ENCODE results near the gene SAMD11.

The SAMD11 gene

GRCh38 chr1:969260-969855 lies 45.6 kb downstream of the SAMD11 start:
- H3K4me2 ChIP-seq = no peak overlapping the region
- H4K20me1 ChIP-seq = peaks cover 0 to 40% (median 10%) of the 10 kb centered on the region in 11 experiments; a peak in 12 of 22 replicates
- no peak for TF ChIP-seq Cebpa-rat (IDR thresholded peaks at IDR 0.05)
- no peak overlapping the region for H3K4me3 ChIP-seq
- peaks cover 19 to 30% (median 21%) of the 10 kb centered on the region in 10 experiments for H3K4me1 ChIP-seq
- H3K9ac ChIP-seq = no peak overlapping the region
- peaks cover 0 to 9% (median 5%) of the 10 kb centered on the region in 11 experiments; a peak in 9 of 22 replicates for H3K36me3 ChIP-seq
- no peaks in the 10 kb centered on the region for H3K9me3 ChIP-seq (replicated peaks in 1 of 11)
- peaks cover 26 to 69% (median 51%) of the 10 kb centered on the region in 11 experiments for H3K27me3 ChIP-seq
- no peak overlapping the region for H3K27ac ChIP-seq

- Histone ChIP-seq H3K4me1 (peaks cover 20 to 28% (median 22%) of the 10 kb centered on the region in 10 experiments), H3K36me3 (peaks cover 0 to 3% (median 0%) of the 10 kb centered on the region in 11 experiments; a peak in 6 of 22 replicates), H3K4me3 (no peak overlapping the region), H3K27ac (no peak overlapping the region), H3K4me2 (no peak overlapping the region), H3K27me3 (peaks cover 30 to 79% (median 61%) of the 10 kb centered on the region in 11 experiments), H4K20me1 (peaks cover 0 to 37% (median 10%) of the 10 kb centered on the region in 11 experiments; a peak in 15 of 22 replicates), H3K9ac (no peak overlapping the region), H3K9me3 (replicated peaks in 1 of 11) (no peaks in the 10 kb centered on the region)
- TF ChIP-seq Cebpa-rat (IDR thresholded peaks at IDR 0.05) = no peak
Measured at GRCh38 chr1:970242-970972, 46.7 kb downstream of the SAMD11 start.

- no peak overlapping the region for H3K4me2 ChIP-seq
- H3K27me3 ChIP-seq = peaks cover 35 to 81% (median 67%) of the 10 kb centered on the region in 11 experiments
- no peaks in the 10 kb centered on the region for H3K9me3 ChIP-seq (replicated peaks in 1 of 11)
- no peaks in the 10 kb centered on the region for H3K36me3 ChIP-seq
- H3K4me1 ChIP-seq = peaks cover 15 to 28% (median 23%) of the 10 kb centered on the region in 10 experiments
- no peak overlapping the region for H3K27ac ChIP-seq
- no peak overlapping the region for H3K9ac ChIP-seq
- H4K20me1 ChIP-seq = peaks cover 0 to 39% (median 4%) of the 10 kb centered on the region in 11 experiments; a peak in 13 of 22 replicates
- TF ChIP-seq Cebpa-rat (IDR thresholded peaks at IDR 0.05) = no peak
- no peak overlapping the region for H3K4me3 ChIP-seq
Measured at GRCh38 chr1:970973-971730, 47.4 kb downstream of the SAMD11 start.

GRCh38 chr1:971751-972506 lies 48.2 kb downstream of the SAMD11 start:
- no peaks in the 10 kb centered on the region for H3K9me3 ChIP-seq (replicated peaks in 1 of 11)
- TF ChIP-seq Cebpa-rat (IDR thresholded peaks at IDR 0.05) = no peak
- H3K27me3 ChIP-seq = peaks cover 35 to 77% (median 64%) of the 10 kb centered on the region in 11 experiments
- no peak overlapping the region for H3K4me3 ChIP-seq
- H3K27ac ChIP-seq = no peak overlapping the region
- peaks cover 13 to 23% (median 20%) of the 10 kb centered on the region in 10 experiments; a peak in 19 of 20 replicates for H3K4me1 ChIP-seq
- H3K36me3 ChIP-seq = no peaks in the 10 kb centered on the region
- H3K4me2 ChIP-seq = no peak overlapping the region
- H4K20me1 ChIP-seq = peaks cover 0 to 40% (median 4%) of the 10 kb centered on the region in 11 experiments; a peak in 9 of 22 replicates
- no peak overlapping the region for H3K9ac ChIP-seq

GRCh38 chr1:972726-973458 lies 49.2 kb downstream of the SAMD11 start:
- Histone ChIP-seq H3K4me3 (no peak overlapping the region), H4K20me1 (peaks cover 0 to 33% (median 4%) of the 10 kb centered on the region in 11 experiments; a peak in 9 of 22 replicates), H3K9me3 (replicated peaks in 1 of 11) (no peaks in the 10 kb centered on the region), H3K4me1 (peaks cover 4 to 13% (median 12%) of the 10 kb centered on the region in 10 experiments; a peak in 18 of 20 replicates), H3K4me2 (no peak overlapping the region), H3K27me3 (peaks cover 35 to 70% (median 64%) of the 10 kb centered on the region in 11 experiments), H3K36me3 (no peaks in the 10 kb centered on the region), H3K9ac (no peak overlapping the region), H3K27ac (no peak overlapping the region)
- TF ChIP-seq Cebpa-rat (IDR thresholded peaks at IDR 0.05) = no peak

GRCh38 chr1:973459-974292 lies 50.0 kb downstream of the SAMD11 start:
- Histone ChIP-seq H3K4me3 (no peak overlapping the region), H3K9ac (no peak overlapping the region), H3K9me3 (replicated peaks in 1 of 11) (0 out of 22 replicates have a peak, but pooled peaks cover 0 to 4% (median 0%) of the 10 kb centered on the region in 11 experiments), H3K27me3 (peaks cover 35 to 70% (median 62%) of the 10 kb centered on the region in 11 experiments), H3K4me1 (peaks cover 4 to 13% (median 12%) of the 10 kb centered on the region in 10 experiments; a peak in 18 of 20 replicates), H3K27ac (no peak overlapping the region), H4K20me1 (peaks cover 0 to 29% (median 4%) of the 10 kb centered on the region in 11 experiments; a peak in 9 of 22 replicates), H3K36me3 (no peaks in the 10 kb centered on the region), H3K4me2 (no peak overlapping the region)
- TF ChIP-seq Cebpa-rat (IDR thresholded peaks at IDR 0.05) = no peak

- Histone ChIP-seq H3K27me3 (peaks cover 35 to 70% (median 62%) of the 10 kb centered on the region in 11 experiments), H3K9me3 (replicated peaks in 1 of 11) (0 out of 22 replicates have a peak, but pooled peaks cover 0 to 4% (median 0%) of the 10 kb centered on the region in 11 experiments), H3K4me3 (no peak overlapping the region), H4K20me1 (peaks cover 0 to 29% (median 4%) of the 10 kb centered on the region in 11 experiments; a peak in 9 of 22 replicates), H3K4me1 (peaks cover 4 to 13% (median 12%) of the 10 kb centered on the region in 10 experiments; a peak in 18 of 20 replicates), H3K9ac (no peak overlapping the region), H3K27ac (no peak overlapping the region), H3K36me3 (no peaks in the 10 kb centered on the region), H3K4me2 (no peak overlapping the region)
- TF ChIP-seq Cebpa-rat (IDR thresholded peaks at IDR 0.05) = no peak
Measured at GRCh38 chr1:974293-974640, 50.5 kb downstream of the SAMD11 start.
